Esophagus squamous epithelium (tissue), 5 donors: ENCODE results near the gene GNRHR. TPM values are rescaled to one million over a fixed set of nuclear protein-coding genes. Genes with fewer than 3 reads are reported as not detected.

Experiments
- DNase-seq: peaks from one replicate; lab custom pipeline; 2025; lab: John Stamatoyannopoulos, UW
- H3K27ac ChIP-seq, 4 donors: fragments of 200-600 bp; sonication (generic); one replicate each; pipeline ENCODE4 v1.5.1; 2016 to 2019; ENCODE audit warnings: mild to moderate bottlenecking in 1 of 4
- H3K27me3 ChIP-seq, 4 donors: fragments of 200-600 bp; sonication (generic); 1 replicate in 3 of 4; 2 replicates in 1 of 4; pipeline versions ENCODE4 v1.5.1 to v1.6.0; 2017 to 2021; ENCODE audit warnings: antibody characterized with exemption in 1 of 4
- H3K36me3 ChIP-seq, 3 donors: fragments of 200-600 bp; sonication (generic); one replicate each; pipeline ENCODE4 v1.5.1; 2016 to 2019
- H3K4me1 ChIP-seq, 3 donors: fragments of 200-600 bp; sonication (generic); one replicate each; pipeline ENCODE4 v1.5.1; 2017 to 2019
- H3K4me3 ChIP-seq, 4 donors: fragments of 200-600 bp; sonication (generic); 1 replicate in 3 of 4; 2 replicates in 1 of 4; pipeline ENCODE4 v1.5.1; 2016 to 2019; ENCODE audit warnings: mild to moderate bottlenecking in 2 of 4, moderate library complexity in 1 of 4
- H3K9me3 ChIP-seq, 3 donors: fragments of 200-600 bp; sonication (generic); one replicate each; pipeline ENCODE4 v1.5.1; 2016 to 2019
- POLR2A ChIP-seq, 4 donors: fragments of 450-650 bp; IDR thresholded peaks; one replicate each; pipeline ENCODE4 v1.6.1; 2017; ENCODE audit warnings: antibody characterized with exemption in 4 of 4, mild to moderate bottlenecking in 4 of 4, moderate library complexity in 3 of 4
- WGBS, 2 donors: methylation state at CpG; one replicate each; pipeline ENCODE4 v1.1.5; 2018; 5-methylcytosine and 5-hydroxymethylcytosine counted together
- intact Hi-C: fragments of 100-400 bp; cut with DNase I; formaldehyde crosslinking; loops from one replicate; pipeline ENCODE4 v1.15.0; 2022
- total RNA-seq, 4 donors: library from RNA; depleted of rRNA; stranded (reverse); fragments of >200 nt; gene quantifications; one replicate each; pipeline ENCODE4 v1.1.0, GENCODE V29; 2016
- TF ChIP-seq, protein P1 (sequence below), 6 experiments: fragments of 450-650 bp in 4 of 6; fragments of 200-600 bp in 2 of 6; sonication (generic) in 2 of 6; IDR thresholded peaks; one replicate each; pipeline ENCODE4 v1.5.1; 2016 to 2019; ENCODE audit warnings: antibody characterized with exemption in 6 of 6, mild to moderate bottlenecking in 4 of 6, moderate library complexity in 4 of 6
- donor health status: DM: yes; HTN: yes; CAD: no.

Gene GNRHR
- total RNA-seq, 4 donors from 2014 or later = 0.19 to 1.2 (median 0.51) TPM

DNA sequence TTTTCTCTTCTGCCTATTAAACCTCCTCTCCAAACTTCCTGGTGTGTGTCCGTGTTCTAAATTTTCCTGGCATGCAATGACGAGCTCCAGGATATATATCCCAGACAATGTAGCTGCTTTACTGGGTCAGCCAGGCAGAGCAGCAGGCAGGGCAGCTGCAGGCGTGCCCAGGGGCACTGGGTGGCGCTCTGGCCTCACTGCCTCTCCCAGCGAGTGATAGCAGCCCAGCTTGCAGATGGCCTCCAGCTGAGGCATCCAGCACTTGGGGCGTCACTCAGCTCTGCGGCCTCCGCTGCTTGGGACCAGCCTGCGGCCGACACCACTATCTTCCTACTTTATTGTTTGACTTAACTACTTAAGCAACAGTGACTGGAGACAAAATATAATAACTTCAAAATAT, 30.2 kb downstream of the GNRHR start:
- Histone ChIP-seq H3K4me3 (no peak overlapping the region), H3K27me3 (no peaks in the 10 kb centered on the region), H3K27ac (peak overlapping the region; percentile 6 to 43 (median 24)), H3K9me3 (no peaks in the 10 kb centered on the region), H3K4me1 (peaks cover 0 to 45% (median 10%) of the 10 kb centered on the region in 3 donors), H3K36me3 (peaks cover 0 to 15% (median 0%) of the 10 kb centered on the region in 3 donors)
- no peak for TF ChIP-seq POLR2A (IDR thresholded peaks at IDR 0.05)
- TF ChIP-seq, protein P1, sequence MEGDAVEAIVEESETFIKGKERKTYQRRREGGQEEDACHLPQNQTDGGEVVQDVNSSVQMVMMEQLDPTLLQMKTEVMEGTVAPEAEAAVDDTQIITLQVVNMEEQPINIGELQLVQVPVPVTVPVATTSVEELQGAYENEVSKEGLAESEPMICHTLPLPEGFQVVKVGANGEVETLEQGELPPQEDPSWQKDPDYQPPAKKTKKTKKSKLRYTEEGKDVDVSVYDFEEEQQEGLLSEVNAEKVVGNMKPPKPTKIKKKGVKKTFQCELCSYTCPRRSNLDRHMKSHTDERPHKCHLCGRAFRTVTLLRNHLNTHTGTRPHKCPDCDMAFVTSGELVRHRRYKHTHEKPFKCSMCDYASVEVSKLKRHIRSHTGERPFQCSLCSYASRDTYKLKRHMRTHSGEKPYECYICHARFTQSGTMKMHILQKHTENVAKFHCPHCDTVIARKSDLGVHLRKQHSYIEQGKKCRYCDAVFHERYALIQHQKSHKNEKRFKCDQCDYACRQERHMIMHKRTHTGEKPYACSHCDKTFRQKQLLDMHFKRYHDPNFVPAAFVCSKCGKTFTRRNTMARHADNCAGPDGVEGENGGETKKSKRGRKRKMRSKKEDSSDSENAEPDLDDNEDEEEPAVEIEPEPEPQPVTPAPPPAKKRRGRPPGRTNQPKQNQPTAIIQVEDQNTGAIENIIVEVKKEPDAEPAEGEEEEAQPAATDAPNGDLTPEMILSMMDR (IDR thresholded peaks at IDR 0.05) = peak in 2 of 6 experiments; percentile 48 to 67
- intact Hi-C loops = no loop called here
- no peak for DNase-seq
- 52 to 86% methylated on average over 5 to 7 of the region's 10 CpGs for WGBS, 2 donors

DNA sequence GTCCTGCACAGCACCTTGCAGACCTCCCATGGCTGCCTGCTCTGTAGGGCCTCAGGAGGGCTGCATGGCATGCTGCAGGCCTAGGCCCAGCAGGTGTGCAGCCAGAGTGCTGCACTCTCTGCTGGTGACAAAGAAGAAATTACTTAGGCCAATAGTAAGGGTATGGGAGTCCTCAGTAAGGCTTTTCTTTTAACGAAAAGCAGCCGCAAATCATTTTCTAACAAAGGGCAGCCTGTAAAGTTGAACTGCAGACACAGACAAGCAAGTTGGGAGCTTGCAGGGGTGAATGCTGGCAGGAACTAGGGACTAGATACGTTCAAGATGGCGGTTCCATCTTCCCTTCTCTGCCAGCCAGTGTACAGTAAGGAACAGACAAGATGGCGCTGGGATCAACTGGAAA, 30.8 kb downstream of the GNRHR start:
- Histone ChIP-seq H3K4me3 (no peak overlapping the region), H3K36me3 (peaks cover 0 to 15% (median 0%) of the 10 kb centered on the region in 3 donors), H3K4me1 (peaks cover 0 to 45% (median 10%) of the 10 kb centered on the region in 3 donors), H3K27ac (peak overlapping the region in 3 of 4 donors; percentile 6 to 43 (median 27)), H3K9me3 (no peaks in the 10 kb centered on the region), H3K27me3 (no peaks in the 10 kb centered on the region)
- intact Hi-C loops = no loop called here
- TF ChIP-seq, protein P1 (IDR thresholded peaks at IDR 0.05) = no peak
- no peak for TF ChIP-seq POLR2A (IDR thresholded peaks at IDR 0.05)
- WGBS, 2 donors = 91 to 93% methylated on average over 5 of the region's 5 CpGs
- DNase-seq = no peak

DNA sequence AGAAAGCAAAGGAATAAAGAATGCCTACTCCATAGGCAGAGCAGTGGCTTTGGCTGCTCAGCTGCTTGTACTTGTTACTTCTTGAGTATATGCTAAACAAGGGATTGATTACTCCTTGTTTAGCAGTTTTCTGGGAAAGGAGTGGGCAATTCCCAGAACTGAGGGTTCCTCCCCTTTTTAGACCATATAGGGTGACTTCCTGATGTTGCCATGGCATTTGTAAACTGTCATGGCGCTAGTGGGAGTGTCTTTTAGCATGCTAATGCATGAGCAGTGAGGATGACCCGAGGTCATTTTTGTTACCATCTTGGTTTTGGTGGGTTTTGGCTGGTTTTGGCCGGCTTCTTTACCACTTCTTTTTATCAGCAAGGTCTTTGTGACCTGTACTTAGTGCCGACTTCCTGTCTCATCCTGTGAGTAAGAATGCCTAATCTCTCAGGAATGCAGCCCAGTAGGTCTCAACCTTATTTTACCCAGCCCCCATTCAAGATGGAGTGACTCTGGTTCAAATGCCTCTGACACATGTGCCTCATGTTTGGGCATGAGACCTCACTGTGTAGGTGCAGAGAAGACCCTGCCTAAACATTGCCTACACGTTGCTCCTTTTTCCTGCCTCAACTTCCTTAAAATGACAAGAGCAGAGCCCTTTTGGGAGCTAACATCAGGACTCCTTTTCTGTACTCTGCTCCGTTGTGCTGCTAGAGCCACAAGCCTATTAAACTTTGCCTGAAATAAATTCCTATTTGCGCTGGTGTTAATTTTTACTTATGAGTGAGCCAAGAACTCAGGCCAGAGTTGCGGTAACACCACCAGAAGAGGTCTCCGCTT, 32.2 kb downstream of the GNRHR start:
- intact Hi-C loops = no loop called here
- TF ChIP-seq, protein P1 (IDR thresholded peaks at IDR 0.05) = no peak
- no peak for TF ChIP-seq POLR2A (IDR thresholded peaks at IDR 0.05)
- DNase-seq = no peak
- H3K27me3 ChIP-seq = no peaks in the 10 kb centered on the region
- WGBS, 2 donors = 68 to 72% methylated on average over 7 to 9 of the region's 9 CpGs
- H3K4me1 ChIP-seq = peaks cover 0 to 45% (median 10%) of the 10 kb centered on the region in 3 donors
- no peaks in the 10 kb centered on the region for H3K9me3 ChIP-seq
- peaks cover 0 to 15% (median 0%) of the 10 kb centered on the region in 3 donors for H3K36me3 ChIP-seq
- H3K27ac ChIP-seq = peak overlapping the region; percentile 47 to 66 (median 54)
- no peak overlapping the region for H3K4me3 ChIP-seq

DNA sequence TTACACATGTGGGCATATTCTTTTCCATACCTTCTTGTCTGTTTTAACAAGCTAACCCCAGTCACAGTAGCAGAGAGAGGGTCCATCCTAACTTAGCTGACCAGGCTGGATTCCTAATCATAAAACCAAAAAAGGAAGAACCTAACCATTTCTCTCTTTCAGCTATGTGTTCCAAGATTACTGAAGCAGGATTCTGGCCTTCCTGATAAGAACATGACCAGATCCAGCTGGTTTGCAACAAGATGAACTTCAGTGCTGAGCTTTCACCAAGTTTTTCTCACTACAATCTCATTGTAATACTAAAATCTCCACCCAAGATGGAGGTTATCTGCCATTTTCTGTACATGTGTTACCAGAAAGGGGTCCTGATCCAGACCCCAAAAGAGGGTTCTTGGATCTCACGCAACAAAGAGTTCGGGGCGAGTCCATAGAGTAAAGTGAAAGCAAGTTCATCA, 32.8 kb downstream of the GNRHR start:
- DNase-seq = no peak
- H3K4me1 ChIP-seq = peaks cover 0 to 45% (median 10%) of the 10 kb centered on the region in 3 donors
- H3K9me3 ChIP-seq = no peaks in the 10 kb centered on the region
- H3K36me3 ChIP-seq = peaks cover 0 to 15% (median 0%) of the 10 kb centered on the region in 3 donors
- H3K4me3 ChIP-seq = no peak overlapping the region
- intact Hi-C loops = no loop called here
- 40 to 72% methylated on average over 1 to 3 of the region's 3 CpGs for WGBS, 2 donors
- no peak for TF ChIP-seq POLR2A (IDR thresholded peaks at IDR 0.05)
- TF ChIP-seq, protein P1 (IDR thresholded peaks at IDR 0.05) = no peak
- peak overlapping the region; percentile 47 to 66 (median 54) for H3K27ac ChIP-seq
- H3K27me3 ChIP-seq = no peaks in the 10 kb centered on the region
